WTC11 (cell line): ENCODE results near the gene WNT3A. TPM values are rescaled to one million over a fixed set of nuclear protein-coding genes. Genes with fewer than 3 reads are reported as not detected.

Experiments
- ATAC-seq: fragments of 200-7000 bp; cut with Tn5 transposase; 2 replicates; pipeline ENCODE4 v1.10.0; 2021; ENCODE audit warnings: mild to moderate bottlenecking, moderate library complexity
- CTCF ChIA-PET: fragments of 300-600 bp; sonication (Branson Sonifier 250); formaldehyde crosslinking; loops from one replicate; lab custom pipeline; 2021; ENCODE audit warnings: antibody characterized with exemption; lab: Charles Lee
- POLR2A ChIA-PET: fragments of 350-600 bp; sonication (Branson Sonifier 250); formaldehyde crosslinking; loops from one replicate; lab custom pipeline; 2021; ENCODE audit warnings: antibody characterized with exemption; lab: Charles Lee
- DNase-seq: peaks from one replicate; pipeline ENCODE4 v3.0.0; 2021; ENCODE audit warnings: low spot score
- H3K27ac Mint-ChIP-seq: 2 replicates; pipeline ENCODE4 v1.8.0; 2021; ENCODE audit warnings: mixed read lengths
- H3K27me3 Mint-ChIP-seq: 2 replicates; pipeline ENCODE4 v1.8.0; 2021; ENCODE audit warnings: low read depth, mild to moderate bottlenecking, moderate library complexity, mixed read lengths
- H3K36me3 Mint-ChIP-seq: 2 replicates; pipeline ENCODE4 v1.8.0; 2021; ENCODE audit warnings: mixed read lengths
- H3K4me1 Mint-ChIP-seq: 2 replicates; pipeline ENCODE4 v1.8.0; 2022; ENCODE audit warnings: mixed read lengths
- H3K4me3 Mint-ChIP-seq: 2 replicates; pipeline ENCODE4 v1.8.0; 2021; ENCODE audit warnings: mild to moderate bottlenecking, moderate library complexity, mixed read lengths
- H3K9me3 Mint-ChIP-seq: 2 replicates; pipeline ENCODE4 v1.8.0; 2021; ENCODE audit warnings: mixed read lengths
- GTF2I ChIP-seq: fragments of 250-450 bp; sonication (Bioruptor Pico); conservative IDR thresholded peaks from 2 replicates; pipeline ENCODE4 v1.4.0; 2021; ENCODE audit warnings: mild to moderate bottlenecking
- MYBL2 ChIP-seq: sonication (generic); formaldehyde crosslinking; IDR thresholded peaks from 2 replicates; pipeline ENCODE4 v1.8.1; 2023; ENCODE audit warnings: mild to moderate bottlenecking, moderate library complexity, missing genetic modification reagents
- NFE2L1 ChIP-seq: sonication (generic); formaldehyde crosslinking; IDR thresholded peaks from 2 replicates; pipeline ENCODE4 v1.8.1; 2023; ENCODE audit warnings: missing genetic modification reagents
- NR1H2 ChIP-seq: sonication (generic); formaldehyde crosslinking; IDR thresholded peaks from 2 replicates; pipeline ENCODE4 v1.9.0; 2021; ENCODE audit warnings: mild to moderate bottlenecking, moderate library complexity, missing genetic modification reagents
- SOX15 ChIP-seq: fragments of 250-450 bp; sonication (Bioruptor Pico); IDR thresholded peaks from 2 replicates; pipeline ENCODE4 v1.9.0; 2021; ENCODE audit warnings: mild to moderate bottlenecking
- TEAD4 ChIP-seq: sonication (generic); formaldehyde crosslinking; IDR thresholded peaks from 2 replicates; pipeline ENCODE4 v1.8.0; 2022; ENCODE audit warnings: mild to moderate bottlenecking, missing genetic modification reagents
- TP53 ChIP-seq: sonication (generic); formaldehyde crosslinking; IDR thresholded peaks from 2 replicates; pipeline ENCODE4 v1.8.1; 2023; ENCODE audit warnings: mild to moderate bottlenecking, missing genetic modification reagents
- ZBTB21 ChIP-seq: sonication (generic); formaldehyde crosslinking; IDR thresholded peaks from 2 replicates; pipeline ENCODE4 v1.8.1; 2023; ENCODE audit warnings: mild to moderate bottlenecking, missing genetic modification reagents, borderline replicate concordance
- ZNF263 ChIP-seq: sonication (generic); formaldehyde crosslinking; IDR thresholded peaks from 2 replicates; pipeline ENCODE4 v1.8.1; 2022; ENCODE audit warnings: low read depth, mild to moderate bottlenecking, moderate library complexity, missing genetic modification reagents
- ZNF317 ChIP-seq: sonication (generic); formaldehyde crosslinking; IDR thresholded peaks from 2 replicates; pipeline ENCODE4 v1.8.1; 2023; ENCODE audit warnings: low read depth, mild to moderate bottlenecking, moderate library complexity, missing genetic modification reagents, borderline replicate concordance
- total RNA-seq: library from RNA; stranded (reverse); gene quantifications from 3 replicates; pipeline ENCODE4 v1.2.3, GENCODE V29; 2021
- TF ChIP-seq, protein P1 (sequence below): sonication (generic); formaldehyde crosslinking; IDR thresholded peaks from 2 replicates; pipeline ENCODE4 v1.8.1; 2022; ENCODE audit warnings: missing genetic modification reagents, borderline replicate concordance
- TF ChIP-seq, protein P2 (sequence below): sonication (generic); formaldehyde crosslinking; IDR thresholded peaks from 2 replicates; pipeline ENCODE4 v1.8.1; 2022; ENCODE audit warnings: low read depth, mild to moderate bottlenecking, moderate library complexity, missing genetic modification reagents, borderline replicate concordance
- TF ChIP-seq, protein P3 (sequence below): fragments of 250-450 bp; sonication (Bioruptor Pico); IDR thresholded peaks from 2 replicates; pipeline ENCODE4 v1.9.0; 2021; ENCODE audit warnings: mild to moderate bottlenecking
- TF ChIP-seq, protein P4 (sequence below): sonication (generic); formaldehyde crosslinking; IDR thresholded peaks from 2 replicates; pipeline ENCODE4 v1.8.0; 2022; ENCODE audit warnings: mild to moderate bottlenecking, missing genetic modification reagents
- TF ChIP-seq, protein P5 (sequence below): sonication (generic); formaldehyde crosslinking; IDR thresholded peaks from 2 replicates; pipeline ENCODE4 v1.8.1; 2022; ENCODE audit warnings: low read depth, missing genetic modification reagents, borderline replicate concordance
- TF ChIP-seq, protein P6 (sequence below): sonication (generic); formaldehyde crosslinking; IDR thresholded peaks from 2 replicates; pipeline ENCODE4 v1.8.1; 2022; ENCODE audit warnings: mild to moderate bottlenecking, moderate library complexity, missing genetic modification reagents
- TF ChIP-seq, protein P7 (sequence below): fragments of 250-450 bp; sonication (Bioruptor Pico); IDR thresholded peaks from 2 replicates; pipeline ENCODE4 v1.8.0; 2021; ENCODE audit warnings: mild to moderate bottlenecking
- TF ChIP-seq, protein P8 (sequence below): sonication (generic); formaldehyde crosslinking; IDR thresholded peaks from 2 replicates; pipeline ENCODE4 v1.8.1; 2023; ENCODE audit warnings: mild to moderate bottlenecking, moderate library complexity, missing genetic modification reagents

Gene WNT3A
- total RNA-seq, 1 experiment from 2014 or later, result 0.17 TPM

DNA sequence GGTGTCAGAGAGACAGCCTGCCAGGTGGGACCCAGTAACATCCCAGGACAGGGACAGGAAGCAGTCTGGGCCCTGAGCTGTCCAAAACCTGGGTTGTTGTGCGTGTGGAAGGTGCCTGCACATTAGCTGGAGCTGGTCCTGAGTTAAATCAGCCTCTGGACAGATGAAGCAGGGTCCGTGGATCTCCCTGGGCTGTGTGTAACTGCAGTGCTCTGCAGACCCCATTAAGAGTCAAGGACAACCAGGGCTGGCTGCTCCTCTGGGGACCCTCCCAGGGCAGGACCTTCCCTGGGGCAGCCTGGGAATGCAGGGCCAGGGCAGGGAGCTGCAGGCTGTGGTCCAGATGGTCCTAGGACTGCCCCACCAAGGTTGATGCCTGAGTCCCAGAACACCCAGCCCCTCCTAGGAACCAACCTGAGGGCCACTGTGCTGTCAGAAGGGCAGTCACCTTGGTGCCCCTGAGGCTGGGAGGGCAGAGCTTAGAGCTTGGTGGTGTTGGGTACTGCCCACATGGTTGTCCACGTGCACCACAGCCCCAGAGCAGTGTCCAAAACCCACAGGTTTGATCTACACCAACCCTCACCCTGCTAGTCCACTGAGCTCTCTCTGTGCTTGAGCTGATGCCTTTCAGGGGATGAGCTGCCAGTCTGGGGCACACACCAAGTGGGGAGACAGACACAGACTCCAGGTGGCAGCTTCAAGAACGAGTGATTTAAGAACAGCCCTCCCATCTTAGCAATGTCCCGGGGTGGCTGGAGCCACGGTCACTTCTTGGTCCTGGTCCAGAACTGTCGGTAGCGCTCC, 99.4 kb downstream of the WNT3A start:
- H3K9me3 Mint-ChIP-seq, result no peaks in the 10 kb centered on the region
- peaks cover 21% of the 10 kb centered on the region for H3K27me3 Mint-ChIP-seq
- ATAC-seq (no peak), DNase-seq (no peak)
- ChIA-PET CTCF (interaction anchor here (1.3 to 1.5 kb wide), 2 partner anchors 25 to 108 kb away, joined by 3 to 7 read pairs; no protein-coding TSS in a partner anchor), POLR2A (no interaction called here)
- H3K36me3 Mint-ChIP-seq, result peaks cover 18% of the 10 kb centered on the region
- peak overlapping the region; percentile 38; the same call in 1 of the 2 replicates for H3K4me3 Mint-ChIP-seq
- H3K4me1 Mint-ChIP-seq, result peaks cover 20% of the 10 kb centered on the region
- no peak for TF ChIP-seq TEAD4 (CRISPR knock-in tag)
- TF ChIP-seq, protein P1, sequence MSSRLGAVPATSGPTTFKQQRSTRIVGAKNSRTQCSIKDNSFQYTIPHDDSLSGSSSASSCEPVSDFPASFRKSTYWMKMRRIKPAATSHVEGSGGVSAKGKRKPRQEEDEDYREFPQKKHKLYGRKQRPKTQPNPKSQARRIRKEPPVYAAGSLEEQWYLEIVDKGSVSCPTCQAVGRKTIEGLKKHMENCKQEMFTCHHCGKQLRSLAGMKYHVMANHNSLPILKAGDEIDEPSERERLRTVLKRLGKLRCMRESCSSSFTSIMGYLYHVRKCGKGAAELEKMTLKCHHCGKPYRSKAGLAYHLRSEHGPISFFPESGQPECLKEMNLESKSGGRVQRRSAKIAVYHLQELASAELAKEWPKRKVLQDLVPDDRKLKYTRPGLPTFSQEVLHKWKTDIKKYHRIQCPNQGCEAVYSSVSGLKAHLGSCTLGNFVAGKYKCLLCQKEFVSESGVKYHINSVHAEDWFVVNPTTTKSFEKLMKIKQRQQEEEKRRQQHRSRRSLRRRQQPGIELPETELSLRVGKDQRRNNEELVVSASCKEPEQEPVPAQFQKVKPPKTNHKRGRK (CRISPR knock-in tag), result no peak
- TF ChIP-seq MYBL2, result no peak
- no peak for TF ChIP-seq GTF2I
- TF ChIP-seq, protein P2, sequence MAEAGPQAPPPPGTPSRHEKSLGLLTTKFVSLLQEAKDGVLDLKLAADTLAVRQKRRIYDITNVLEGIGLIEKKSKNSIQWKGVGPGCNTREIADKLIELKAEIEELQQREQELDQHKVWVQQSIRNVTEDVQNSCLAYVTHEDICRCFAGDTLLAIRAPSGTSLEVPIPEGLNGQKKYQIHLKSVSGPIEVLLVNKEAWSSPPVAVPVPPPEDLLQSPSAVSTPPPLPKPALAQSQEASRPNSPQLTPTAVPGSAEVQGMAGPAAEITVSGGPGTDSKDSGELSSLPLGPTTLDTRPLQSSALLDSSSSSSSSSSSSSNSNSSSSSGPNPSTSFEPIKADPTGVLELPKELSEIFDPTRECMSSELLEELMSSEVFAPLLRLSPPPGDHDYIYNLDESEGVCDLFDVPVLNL (CRISPR knock-in tag), result no peak
- TF ChIP-seq, protein P3, sequence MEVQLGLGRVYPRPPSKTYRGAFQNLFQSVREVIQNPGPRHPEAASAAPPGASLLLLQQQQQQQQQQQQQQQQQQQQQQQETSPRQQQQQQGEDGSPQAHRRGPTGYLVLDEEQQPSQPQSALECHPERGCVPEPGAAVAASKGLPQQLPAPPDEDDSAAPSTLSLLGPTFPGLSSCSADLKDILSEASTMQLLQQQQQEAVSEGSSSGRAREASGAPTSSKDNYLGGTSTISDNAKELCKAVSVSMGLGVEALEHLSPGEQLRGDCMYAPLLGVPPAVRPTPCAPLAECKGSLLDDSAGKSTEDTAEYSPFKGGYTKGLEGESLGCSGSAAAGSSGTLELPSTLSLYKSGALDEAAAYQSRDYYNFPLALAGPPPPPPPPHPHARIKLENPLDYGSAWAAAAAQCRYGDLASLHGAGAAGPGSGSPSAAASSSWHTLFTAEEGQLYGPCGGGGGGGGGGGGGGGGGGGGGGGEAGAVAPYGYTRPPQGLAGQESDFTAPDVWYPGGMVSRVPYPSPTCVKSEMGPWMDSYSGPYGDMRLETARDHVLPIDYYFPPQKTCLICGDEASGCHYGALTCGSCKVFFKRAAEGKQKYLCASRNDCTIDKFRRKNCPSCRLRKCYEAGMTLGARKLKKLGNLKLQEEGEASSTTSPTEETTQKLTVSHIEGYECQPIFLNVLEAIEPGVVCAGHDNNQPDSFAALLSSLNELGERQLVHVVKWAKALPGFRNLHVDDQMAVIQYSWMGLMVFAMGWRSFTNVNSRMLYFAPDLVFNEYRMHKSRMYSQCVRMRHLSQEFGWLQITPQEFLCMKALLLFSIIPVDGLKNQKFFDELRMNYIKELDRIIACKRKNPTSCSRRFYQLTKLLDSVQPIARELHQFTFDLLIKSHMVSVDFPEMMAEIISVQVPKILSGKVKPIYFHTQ, result no peak
- TF ChIP-seq NFE2L1 (CRISPR knock-in tag), result no peak
- TF ChIP-seq, protein P4, sequence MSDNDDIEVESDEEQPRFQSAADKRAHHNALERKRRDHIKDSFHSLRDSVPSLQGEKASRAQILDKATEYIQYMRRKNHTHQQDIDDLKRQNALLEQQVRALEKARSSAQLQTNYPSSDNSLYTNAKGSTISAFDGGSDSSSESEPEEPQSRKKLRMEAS (CRISPR knock-in tag), result no peak
- TF ChIP-seq TP53 (CRISPR knock-in tag), result no peak
- TF ChIP-seq ZBTB21 (CRISPR knock-in tag), result no peak
- no peak for TF ChIP-seq NR1H2 (CRISPR knock-in tag)
- TF ChIP-seq, protein P5, sequence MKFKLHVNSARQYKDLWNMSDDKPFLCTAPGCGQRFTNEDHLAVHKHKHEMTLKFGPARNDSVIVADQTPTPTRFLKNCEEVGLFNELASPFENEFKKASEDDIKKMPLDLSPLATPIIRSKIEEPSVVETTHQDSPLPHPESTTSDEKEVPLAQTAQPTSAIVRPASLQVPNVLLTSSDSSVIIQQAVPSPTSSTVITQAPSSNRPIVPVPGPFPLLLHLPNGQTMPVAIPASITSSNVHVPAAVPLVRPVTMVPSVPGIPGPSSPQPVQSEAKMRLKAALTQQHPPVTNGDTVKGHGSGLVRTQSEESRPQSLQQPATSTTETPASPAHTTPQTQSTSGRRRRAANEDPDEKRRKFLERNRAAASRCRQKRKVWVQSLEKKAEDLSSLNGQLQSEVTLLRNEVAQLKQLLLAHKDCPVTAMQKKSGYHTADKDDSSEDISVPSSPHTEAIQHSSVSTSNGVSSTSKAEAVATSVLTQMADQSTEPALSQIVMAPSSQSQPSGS (CRISPR knock-in tag), result no peak
- no peak for TF ChIP-seq ZNF263 (CRISPR knock-in tag)
- TF ChIP-seq, protein P6, sequence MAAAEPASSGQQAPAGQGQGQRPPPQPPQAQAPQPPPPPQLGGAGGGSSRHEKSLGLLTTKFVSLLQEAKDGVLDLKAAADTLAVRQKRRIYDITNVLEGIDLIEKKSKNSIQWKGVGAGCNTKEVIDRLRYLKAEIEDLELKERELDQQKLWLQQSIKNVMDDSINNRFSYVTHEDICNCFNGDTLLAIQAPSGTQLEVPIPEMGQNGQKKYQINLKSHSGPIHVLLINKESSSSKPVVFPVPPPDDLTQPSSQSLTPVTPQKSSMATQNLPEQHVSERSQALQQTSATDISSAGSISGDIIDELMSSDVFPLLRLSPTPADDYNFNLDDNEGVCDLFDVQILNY (CRISPR knock-in tag), result no peak
- TF ChIP-seq SOX15 (CRISPR knock-in tag), result no peak
- TF ChIP-seq, protein P7, sequence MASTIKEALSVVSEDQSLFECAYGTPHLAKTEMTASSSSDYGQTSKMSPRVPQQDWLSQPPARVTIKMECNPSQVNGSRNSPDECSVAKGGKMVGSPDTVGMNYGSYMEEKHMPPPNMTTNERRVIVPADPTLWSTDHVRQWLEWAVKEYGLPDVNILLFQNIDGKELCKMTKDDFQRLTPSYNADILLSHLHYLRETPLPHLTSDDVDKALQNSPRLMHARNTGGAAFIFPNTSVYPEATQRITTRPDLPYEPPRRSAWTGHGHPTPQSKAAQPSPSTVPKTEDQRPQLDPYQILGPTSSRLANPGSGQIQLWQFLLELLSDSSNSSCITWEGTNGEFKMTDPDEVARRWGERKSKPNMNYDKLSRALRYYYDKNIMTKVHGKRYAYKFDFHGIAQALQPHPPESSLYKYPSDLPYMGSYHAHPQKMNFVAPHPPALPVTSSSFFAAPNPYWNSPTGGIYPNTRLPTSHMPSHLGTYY (CRISPR knock-in tag), result no peak
- TF ChIP-seq ZNF317 (CRISPR knock-in tag), result no peak
- TF ChIP-seq, protein P8, sequence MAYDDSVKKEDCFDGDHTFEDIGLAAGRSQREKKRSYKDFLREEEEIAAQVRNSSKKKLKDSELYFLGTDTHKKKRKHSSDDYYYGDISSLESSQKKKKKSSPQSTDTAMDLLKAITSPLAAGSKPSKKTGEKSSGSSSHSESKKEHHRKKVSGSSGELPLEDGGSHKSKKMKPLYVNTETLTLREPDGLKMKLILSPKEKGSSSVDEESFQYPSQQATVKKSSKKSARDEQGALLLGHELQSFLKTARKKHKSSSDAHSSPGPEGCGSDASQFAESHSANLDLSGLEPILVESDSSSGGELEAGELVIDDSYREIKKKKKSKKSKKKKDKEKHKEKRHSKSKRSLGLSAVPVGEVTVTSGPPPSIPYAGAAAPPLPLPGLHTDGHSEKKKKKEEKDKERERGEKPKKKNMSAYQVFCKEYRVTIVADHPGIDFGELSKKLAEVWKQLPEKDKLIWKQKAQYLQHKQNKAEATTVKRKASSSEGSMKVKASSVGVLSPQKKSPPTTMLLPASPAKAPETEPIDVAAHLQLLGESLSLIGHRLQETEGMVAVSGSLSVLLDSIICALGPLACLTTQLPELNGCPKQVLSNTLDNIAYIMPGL, result no peak
- H3K27ac Mint-ChIP-seq, result no peak overlapping the region
